Caco-2 (cell line): ENCODE measurements around the gene CEP41. TPM values are rescaled to one million over a fixed set of nuclear protein-coding genes. Genes with fewer than 3 reads are reported as not detected.

Experiments used
- BruUV-seq: library from RNA; stranded (reverse); fragments of 400-500 nt; replicated peaks from 2 replicates; lab custom pipeline; 2021; lab: Mats Ljungman, UMichigan
- CTCF ChIA-PET: fragments of 300-600 bp; sonication (Branson Sonifier 250); formaldehyde crosslinking; loops from one replicate; lab custom pipeline; 2022; ENCODE audit warnings: antibody characterized with exemption; lab: Charles Lee
- POLR2A ChIA-PET: fragments of 300-600 bp; sonication (Branson Sonifier 250); formaldehyde crosslinking; loops from one replicate; lab custom pipeline; 2022; ENCODE audit warnings: antibody characterized with exemption; lab: Charles Lee
- DNase-seq, 2 experiments: peaks; one replicate each; pipeline versions ENCODE4 v3.0.0 to v3.0.0-alpha.2; 2020 to 2022
- H3K27me3 ChIP-seq: replicated peaks from 2 replicates; pipeline ENCODE4 v1.6.0; 2011; ENCODE audit warnings: low read length; ENCODE audit not compliant: control insufficient read depth, insufficient read depth
- H3K36me3 ChIP-seq: 2 replicates; pipeline ENCODE4 v1.5.1; 2011; ENCODE audit warnings: low read length; ENCODE audit not compliant: control insufficient read depth, insufficient read depth
- H3K4me1 ChIP-seq: fragments of 250-450 bp; sonication (Bioruptor Pico); 2 replicates; pipeline ENCODE4 v1.5.1; 2020; ENCODE audit warnings: mild to moderate bottlenecking
- H3K4me3 ChIP-seq: 2 replicates; pipeline ENCODE4 v1.5.1; 2011; ENCODE audit warnings: low read depth, mild to moderate bottlenecking, control low read depth, low read length
- H3K9me3 ChIP-seq: fragments of 250-450 bp; sonication (Bioruptor Pico); 2 replicates; pipeline ENCODE4 v1.5.1; 2020; ENCODE audit warnings: mild to moderate bottlenecking, moderate library complexity
- H3K27ac Mint-ChIP-seq: one replicate; pipeline ENCODE4 v1.8.0; 2022; ENCODE audit warnings: mixed read lengths; ENCODE audit not compliant: unreplicated experiment
- H3K27me3 Mint-ChIP-seq: one replicate; pipeline ENCODE4 v1.8.0; 2022; ENCODE audit warnings: mixed read lengths; ENCODE audit not compliant: insufficient read depth, unreplicated experiment
- H3K36me3 Mint-ChIP-seq: one replicate; pipeline ENCODE4 v1.8.0; 2022; ENCODE audit warnings: mild to moderate bottlenecking, mixed read lengths; ENCODE audit not compliant: insufficient read depth, unreplicated experiment
- H3K4me1 Mint-ChIP-seq: one replicate; pipeline ENCODE4 v1.8.0; 2022; ENCODE audit warnings: low read depth, mixed read lengths; ENCODE audit not compliant: unreplicated experiment
- H3K4me3 Mint-ChIP-seq: one replicate; pipeline ENCODE4 v1.8.0; 2022; ENCODE audit warnings: mild to moderate bottlenecking, moderate library complexity, mixed read lengths; ENCODE audit not compliant: unreplicated experiment
- H3K9me3 Mint-ChIP-seq: one replicate; pipeline ENCODE4 v1.8.0; 2022; ENCODE audit warnings: mixed read lengths; ENCODE audit not compliant: unreplicated experiment
- intact Hi-C: fragments of 100-400 bp; cut with micrococcal nuclease; formaldehyde crosslinking; loops from one replicate; pipeline ENCODE4 v1.10.0; 2022; ENCODE audit not compliant: unreplicated experiment
- total RNA-seq: library from RNA; stranded (reverse); gene quantifications from 2 replicates; pipeline ENCODE4 v1.2.3, GENCODE V29; 2022
- TF ChIP-seq, protein P1 (sequence below), 2 experiments: fragments of 200-600 bp in 1 of 2; IDR thresholded peaks; 1 replicate in 1 of 2; 2 replicates in 1 of 2; pipeline versions ENCODE4 v1.5.1 to v1.8.0; 2011 to 2022; ENCODE audit warnings: antibody characterized with exemption in 1 of 2, control low read depth in 1 of 2, inconsistent platforms in 1 of 2, low read depth in 1 of 2, low read length in 1 of 2, mild to moderate bottlenecking in 1 of 2, moderate library complexity in 1 of 2; ENCODE audit not compliant: insufficient read depth in 1 of 2, severe bottlenecking in 1 of 2, unreplicated experiment in 1 of 2

CEP41 gene
- total RNA-seq, 1 experiment from 2014 or later = 14.9 TPM

DNA sequence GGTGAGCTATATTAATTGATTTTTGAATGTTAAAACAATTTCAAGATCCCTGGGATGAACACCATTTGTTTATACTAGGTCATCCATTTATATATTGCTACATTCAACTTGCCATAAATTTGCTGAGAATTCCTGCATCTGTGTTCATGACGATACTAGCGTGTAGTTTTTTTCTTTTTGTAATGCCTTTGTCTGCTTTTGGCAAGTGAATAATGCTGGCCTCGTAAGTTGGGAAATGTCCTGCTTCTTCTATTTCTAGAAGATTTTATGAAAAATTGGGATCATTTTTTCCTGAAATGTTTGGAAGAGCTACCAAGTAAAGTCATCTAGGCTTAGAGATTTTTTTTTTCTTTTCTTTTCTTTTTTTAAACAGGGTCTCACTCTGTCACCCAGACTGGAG lies 38.2 kb upstream of the CEP41 start:
- Mint-ChIP-seq H3K4me3 (no peak overlapping the region), H3K27me3 (no peaks in the 10 kb centered on the region), H3K4me1 (peaks cover 6% of the 10 kb centered on the region), H3K36me3 (no peaks in the 10 kb centered on the region), H3K9me3 (peaks cover 12% of the 10 kb centered on the region), H3K27ac (no peak overlapping the region)
- Histone ChIP-seq H3K4me3 (no peak overlapping the region), H3K27me3 (no peaks in the 10 kb centered on the region), H3K9me3 (peaks cover 16% of the 10 kb centered on the region), H3K4me1 (no peaks in the 10 kb centered on the region), H3K36me3 (no peaks in the 10 kb centered on the region)
- no TSS peak for BruUV-seq
- TF ChIP-seq, protein P1, sequence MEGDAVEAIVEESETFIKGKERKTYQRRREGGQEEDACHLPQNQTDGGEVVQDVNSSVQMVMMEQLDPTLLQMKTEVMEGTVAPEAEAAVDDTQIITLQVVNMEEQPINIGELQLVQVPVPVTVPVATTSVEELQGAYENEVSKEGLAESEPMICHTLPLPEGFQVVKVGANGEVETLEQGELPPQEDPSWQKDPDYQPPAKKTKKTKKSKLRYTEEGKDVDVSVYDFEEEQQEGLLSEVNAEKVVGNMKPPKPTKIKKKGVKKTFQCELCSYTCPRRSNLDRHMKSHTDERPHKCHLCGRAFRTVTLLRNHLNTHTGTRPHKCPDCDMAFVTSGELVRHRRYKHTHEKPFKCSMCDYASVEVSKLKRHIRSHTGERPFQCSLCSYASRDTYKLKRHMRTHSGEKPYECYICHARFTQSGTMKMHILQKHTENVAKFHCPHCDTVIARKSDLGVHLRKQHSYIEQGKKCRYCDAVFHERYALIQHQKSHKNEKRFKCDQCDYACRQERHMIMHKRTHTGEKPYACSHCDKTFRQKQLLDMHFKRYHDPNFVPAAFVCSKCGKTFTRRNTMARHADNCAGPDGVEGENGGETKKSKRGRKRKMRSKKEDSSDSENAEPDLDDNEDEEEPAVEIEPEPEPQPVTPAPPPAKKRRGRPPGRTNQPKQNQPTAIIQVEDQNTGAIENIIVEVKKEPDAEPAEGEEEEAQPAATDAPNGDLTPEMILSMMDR (IDR thresholded peaks at IDR 0.05; ENCODE audit: insufficient read depth in 1 of 2, low read depth in 1 of 2, low read length in 1 of 2, severe bottlenecking in 1 of 2, unreplicated experiment in 1 of 2) = no peak
- CTCF ChIA-PET = no interaction called here
- DNase-seq = no peak
- intact Hi-C loops = no loop called here
- POLR2A ChIA-PET = no interaction called here

GRCh38 chr7:130476297-130477150 lies 35.7 kb upstream of the CEP41 start:
- ChIA-PET CTCF (no interaction called here), POLR2A (no interaction called here)
- Histone ChIP-seq H3K4me1 (no peaks in the 10 kb centered on the region), H3K27me3 (no peaks in the 10 kb centered on the region), H3K36me3 (no peaks in the 10 kb centered on the region), H3K9me3 (peaks cover 16% of the 10 kb centered on the region), H3K4me3 (no peak overlapping the region)
- H3K27me3 Mint-ChIP-seq = no peaks in the 10 kb centered on the region
- DNase-seq = no peak
- no peaks in the 10 kb centered on the region for H3K36me3 Mint-ChIP-seq
- H3K27ac Mint-ChIP-seq = no peak overlapping the region
- intact Hi-C loops = no loop called here
- no peaks in the 10 kb centered on the region for H3K4me1 Mint-ChIP-seq
- peaks cover 12% of the 10 kb centered on the region for H3K9me3 Mint-ChIP-seq
- BruUV-seq = no TSS peak
- TF ChIP-seq, protein P1 (IDR thresholded peaks at IDR 0.05; ENCODE audit: insufficient read depth in 1 of 2, low read depth in 1 of 2, low read length in 1 of 2, severe bottlenecking in 1 of 2, unreplicated experiment in 1 of 2) = no peak
- H3K4me3 Mint-ChIP-seq = no peak overlapping the region

DNA sequence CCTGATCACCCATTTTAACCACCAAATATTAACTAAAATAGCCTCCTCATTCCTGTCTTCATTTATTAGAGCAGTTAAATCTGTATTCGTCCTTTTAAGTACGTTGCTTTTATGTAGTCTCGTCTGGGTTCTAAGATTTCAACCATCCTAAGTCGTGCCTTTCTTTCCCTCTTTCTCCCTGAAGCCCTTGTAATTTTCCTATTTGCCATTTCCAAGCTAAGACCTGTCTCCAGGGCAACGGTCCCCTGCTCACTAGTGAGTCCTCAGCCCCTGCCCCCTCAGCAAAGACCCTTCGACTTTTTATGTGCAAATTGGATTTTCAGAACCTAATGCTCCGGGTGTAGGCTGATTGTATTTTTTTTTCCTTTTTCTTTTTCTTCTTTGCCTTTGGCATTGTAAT lies 35.0 kb upstream of the CEP41 start:
- Histone ChIP-seq H3K4me3 (no peak overlapping the region), H3K9me3 (peaks cover 16% of the 10 kb centered on the region), H3K36me3 (no peaks in the 10 kb centered on the region), H3K27me3 (no peaks in the 10 kb centered on the region), H3K4me1 (no peaks in the 10 kb centered on the region)
- Mint-ChIP-seq H3K27ac (no peak overlapping the region), H3K4me1 (no peaks in the 10 kb centered on the region), H3K36me3 (no peaks in the 10 kb centered on the region), H3K4me3 (no peak overlapping the region), H3K9me3 (peaks cover 12% of the 10 kb centered on the region), H3K27me3 (no peaks in the 10 kb centered on the region)
- POLR2A ChIA-PET = no interaction called here
- BruUV-seq = no TSS peak
- TF ChIP-seq, protein P1 (IDR thresholded peaks at IDR 0.05; ENCODE audit: insufficient read depth in 1 of 2, low read depth in 1 of 2, low read length in 1 of 2, severe bottlenecking in 1 of 2, unreplicated experiment in 1 of 2) = no peak
- no peak for DNase-seq
- CTCF ChIA-PET = no interaction called here
- intact Hi-C loops = no loop called here
